Activated CD4-positive, alpha-beta memory T cell treated with anti-CD3 and anti-CD28 coated beads for 36 hours (primary cell): Measurements from ENCODE around the gene CD68. TPM values are rescaled to one million over a fixed set of nuclear protein-coding genes. Genes with fewer than 3 reads are reported as not detected.
"Not testable (repeated sequence)": the region's sequence is repeated elsewhere in the genome, so short reads cannot be mapped to it uniquely, and the experiment has no call there.

Experiments used
- CTCF ChIA-PET: fragments of 350-600 bp; sonication (Branson Sonifier 250); formaldehyde crosslinking; loops from one replicate; lab custom pipeline; 2021; ENCODE audit warnings: antibody characterized with exemption, inconsistent platforms; lab: Charles Lee
- POLR2A ChIA-PET: fragments of 350-600 bp; sonication (Branson Sonifier 250); formaldehyde crosslinking; loops from one replicate; lab custom pipeline; 2021; ENCODE audit warnings: antibody characterized with exemption; lab: Charles Lee
- DNase-seq: peaks from one replicate; pipeline ENCODE4 v3.0.0-alpha.2; 2020
- H3K27ac Mint-ChIP-seq: one replicate; pipeline ENCODE4 v1.8.0; 2021; ENCODE audit warnings: mixed read lengths
- H3K27me3 Mint-ChIP-seq: one replicate; pipeline ENCODE4 v1.8.0; 2021; ENCODE audit warnings: mixed read lengths
- H3K36me3 Mint-ChIP-seq: one replicate; pipeline ENCODE4 v1.8.0; 2021; ENCODE audit warnings: mixed read lengths
- H3K4me1 Mint-ChIP-seq: one replicate; pipeline ENCODE4 v1.8.0; 2021; ENCODE audit warnings: low read depth, mixed read lengths
- H3K4me3 Mint-ChIP-seq: one replicate; pipeline ENCODE4 v1.8.0; 2021; ENCODE audit warnings: mild to moderate bottlenecking, mixed read lengths
- H3K9me3 Mint-ChIP-seq: one replicate; pipeline ENCODE4 v1.8.0; 2021; ENCODE audit warnings: mixed read lengths
- intact Hi-C: fragments of 100-400 bp; cut with micrococcal nuclease; formaldehyde crosslinking; loops from one replicate; pipeline ENCODE4 v1.15.1; 2023
- total RNA-seq, 2 experiments: library from RNA; stranded (reverse); gene quantifications; one replicate each; pipeline ENCODE4 v1.2.3, GENCODE V29; 2021

CD68 gene
- total RNA-seq, 2 experiments from 2014 or later, result 31.5 to 34.1 TPM

GRCh38 chr17:7593296-7593695 lies 13.9 kb downstream of the CD68 start:
- Mint-ChIP-seq H3K9me3 (no peaks in the 10 kb centered on the region), H3K36me3 (peaks cover 45% of the 10 kb centered on the region)
- intact Hi-C loops, result no loop called here

DNA sequence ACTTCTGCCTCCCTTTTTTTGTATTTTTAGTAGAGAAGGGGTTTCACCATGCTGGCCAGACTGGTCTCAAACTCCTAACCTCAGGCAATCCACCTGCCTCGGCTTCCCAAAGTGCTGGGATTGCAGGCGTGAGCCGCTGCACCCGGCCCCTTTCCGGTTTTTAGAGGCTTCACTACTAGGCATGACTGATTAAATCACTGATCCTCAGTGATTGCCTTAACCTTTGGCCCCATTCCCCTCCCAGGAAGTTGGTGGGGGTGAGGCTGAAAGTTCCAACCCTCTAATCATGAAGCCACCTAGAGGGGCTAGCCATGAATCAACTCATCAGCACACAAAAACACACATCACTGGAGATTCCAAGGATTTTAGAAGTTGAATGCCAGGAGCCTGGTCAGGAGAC lies 18.1 kb downstream of the CD68 start:
- H3K4me1 Mint-ChIP-seq, DNase-seq, intact Hi-C loops: not testable (repeated sequence)

More at GRCh38 chr17:7593296-7593695, 13.9 kb downstream of the CD68 start:
- H3K27me3 Mint-ChIP-seq, result no peaks in the 10 kb centered on the region
- no peak overlapping the region for H3K4me3 Mint-ChIP-seq
- DNase-seq, result no peak
- H3K27ac Mint-ChIP-seq, result no peak overlapping the region
- H3K4me1 Mint-ChIP-seq, result no peaks in the 10 kb centered on the region
- POLR2A ChIA-PET, result interaction anchor here (1.2 kb wide), 1 partner anchor 10 kb away, joined by 4 read pairs; the partner anchor contains the start of gene MPDU1
- CTCF ChIA-PET, result interaction anchor here (0.9 kb wide), 1 partner anchor 78 kb away, joined by 3 read pairs; no protein-coding TSS in a partner anchor

GRCh38 chr17:7606280-7606679 lies 26.8 kb downstream of the CD68 start:
- Mint-ChIP-seq H3K4me1 (peaks cover 15% of the 10 kb centered on the region), H3K4me3 (no peak overlapping the region), H3K27ac (no peak overlapping the region), H3K27me3 (no peaks in the 10 kb centered on the region), H3K9me3 (no peaks in the 10 kb centered on the region), H3K36me3 (peaks cover 36% of the 10 kb centered on the region)
- POLR2A ChIA-PET, result no interaction called here
- intact Hi-C loops, result no loop called here
- CTCF ChIA-PET, result interaction anchor here (1.0 kb wide), 1 partner anchor 9 kb away, joined by 3 read pairs; no protein-coding TSS in a partner anchor
- DNase-seq, result no peak

More for the DNA sequence above, 18.1 kb downstream of the CD68 start:
- POLR2A ChIA-PET, H3K27me3 Mint-ChIP-seq, CTCF ChIA-PET, H3K9me3 Mint-ChIP-seq, H3K4me3 Mint-ChIP-seq, H3K27ac Mint-ChIP-seq: not testable (repeated sequence)
- peaks cover 51% of the 10 kb centered on the region for H3K36me3 Mint-ChIP-seq

- H3K27ac Mint-ChIP-seq, result no peak overlapping the region
- no peak for DNase-seq
- H3K36me3 Mint-ChIP-seq, result peaks cover 13% of the 10 kb centered on the region
- H3K4me3 Mint-ChIP-seq, result no peak overlapping the region
- H3K4me1 Mint-ChIP-seq, result peaks cover 37% of the 10 kb centered on the region
- intact Hi-C loops, result no loop called here
- no peaks in the 10 kb centered on the region for H3K9me3 Mint-ChIP-seq
- ChIA-PET POLR2A (no interaction called here), CTCF (interaction anchor here (5.5 kb wide), 1 partner anchor 77 kb away, joined by 38 read pairs; the partner anchor contains the start of genes TP53 and WRAP53)
- no peaks in the 10 kb centered on the region for H3K27me3 Mint-ChIP-seq
Measured at GRCh38 chr17:7610641-7611040, 31.2 kb downstream of the CD68 start.

- H3K27ac Mint-ChIP-seq, result no peak overlapping the region
- no peak overlapping the region for H3K4me3 Mint-ChIP-seq
- no peak for DNase-seq
- ChIA-PET POLR2A (interaction anchor here (3.8 kb wide), 1 partner anchor 75 kb away, joined by 31 read pairs; the partner anchor contains the start of gene TP53), CTCF (interaction anchor here (1.6 to 5.5 kb wide), 2 partner anchors 23 to 76 kb away, joined by 6 to 38 read pairs; partner anchors contain the start of genes TP53 and WRAP53)
- no peaks in the 10 kb centered on the region for H3K9me3 Mint-ChIP-seq
- intact Hi-C loops, result no loop called here
- H3K4me1 Mint-ChIP-seq, result peaks cover 35% of the 10 kb centered on the region
- H3K27me3 Mint-ChIP-seq, result no peaks in the 10 kb centered on the region
- peaks cover 5% of the 10 kb centered on the region for H3K36me3 Mint-ChIP-seq
Measured at GRCh38 chr17:7611635-7612293, 32.3 kb downstream of the CD68 start.

DNA sequence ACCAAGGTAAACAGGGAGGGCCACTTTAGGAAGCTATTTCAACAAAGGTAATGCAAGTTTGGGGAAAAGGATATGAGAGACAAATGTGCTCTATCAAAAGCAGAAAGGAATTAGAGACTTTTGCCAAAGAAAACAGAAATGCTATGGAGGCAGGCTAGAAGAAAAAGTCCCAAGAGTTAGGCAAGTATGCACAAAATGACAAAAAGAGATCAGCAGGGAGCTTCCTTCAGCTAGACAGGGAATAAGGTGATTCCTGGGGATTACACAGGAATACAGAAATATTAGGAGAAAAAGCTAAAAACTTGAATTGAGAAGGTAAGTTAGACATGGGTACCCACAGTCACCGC lies 32.8 kb downstream of the CD68 start:
- Mint-ChIP-seq H3K36me3 (peaks cover 5% of the 10 kb centered on the region), H3K4me3 (no peak overlapping the region), H3K9me3 (no peaks in the 10 kb centered on the region), H3K27me3 (no peaks in the 10 kb centered on the region), H3K27ac (no peak overlapping the region), H3K4me1 (peaks cover 35% of the 10 kb centered on the region)
- no peak for DNase-seq
- POLR2A ChIA-PET, result interaction anchor here (3.8 kb wide), 1 partner anchor 74 kb away, joined by 31 read pairs; the partner anchor contains the start of gene TP53
- CTCF ChIA-PET, result interaction anchor here (1.6 to 5.5 kb wide), 2 partner anchors 23 to 75 kb away, joined by 6 to 38 read pairs; partner anchors contain the start of genes TP53 and WRAP53
- intact Hi-C loops, result no loop called here

- Mint-ChIP-seq H3K27me3 (no peaks in the 10 kb centered on the region), H3K4me3 (peak overlapping the region; percentile 87), H3K36me3 (peaks cover 5% of the 10 kb centered on the region), H3K9me3 (no peaks in the 10 kb centered on the region), H3K27ac (peak overlapping the region; percentile 34), H3K4me1 (peaks cover 35% of the 10 kb centered on the region)
- ChIA-PET CTCF (interaction anchor here (1.6 to 5.5 kb wide), 5 partner anchors 14 to 74 kb away, joined by 4 to 38 read pairs (median 16); partner anchors contain the start of genes MPDU1, SAT2, SOX15 and TP53), POLR2A (interaction anchor here (2.0 to 3.8 kb wide), 2 partner anchors 30 to 73 kb away, joined by 13 to 31 read pairs; partner anchors contain the start of genes MPDU1 and TP53)
- DNase-seq, result no peak
- intact Hi-C loops, result loop anchor here (1.0 to 2.0 kb wide), 3 partner anchors 30 to 229 kb away; no protein-coding TSS in a partner anchor
Measured at GRCh38 chr17:7613769-7614424, 34.5 kb downstream of the CD68 start.

DNA sequence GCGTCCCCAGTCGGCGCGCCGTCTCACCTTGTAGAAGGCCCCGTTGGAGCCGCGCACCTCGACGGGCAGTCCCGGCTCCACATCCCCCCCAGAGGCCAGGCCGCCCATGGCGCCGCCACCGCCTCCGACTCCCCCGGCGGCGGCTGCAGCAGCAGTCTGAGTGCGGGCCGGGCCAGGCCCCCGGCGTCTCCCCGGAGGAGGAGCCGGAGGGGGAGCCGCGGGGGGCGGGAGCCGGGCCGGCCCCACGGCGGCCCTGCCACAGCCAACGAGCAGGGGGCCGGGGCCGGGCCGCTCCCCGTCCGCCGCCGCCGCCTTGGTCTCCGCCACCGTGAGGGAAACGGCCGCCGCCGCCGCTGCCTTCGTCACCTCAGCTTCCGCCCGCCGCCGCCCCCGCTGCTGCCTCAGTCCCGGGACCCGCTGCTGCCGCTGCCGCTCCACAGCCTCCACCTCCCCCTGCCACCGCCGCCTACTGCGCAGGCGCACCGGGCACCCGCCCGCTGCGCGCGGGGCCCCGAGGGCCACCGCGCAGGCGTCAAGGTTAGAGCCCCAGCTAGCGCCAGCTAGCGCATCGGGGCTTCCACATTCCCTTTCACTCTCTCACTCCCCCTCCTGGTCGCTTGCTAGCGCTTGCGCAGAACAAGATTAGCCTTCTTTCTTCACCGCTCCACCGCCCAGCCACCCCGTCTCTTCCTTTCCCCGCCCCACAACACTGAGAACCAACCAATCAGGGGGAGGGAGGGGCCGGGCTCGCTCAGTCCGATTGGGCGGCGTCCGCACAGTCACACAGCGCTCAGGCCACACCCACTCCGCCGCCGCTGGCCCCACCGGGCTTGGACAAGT lies 35.2 kb downstream of the CD68 start, which contains the start of gene FXR2:
Gene FXR2, minus strand, starts transcription at position 473 of the 840 bp plus-strand sequence. Its CDS starts 365 bp downstream, at position 108.
- Mint-ChIP-seq H3K4me3 (peak within 1 kb of the TSS; percentile 87), H3K4me1 (peaks cover 31% of the 10 kb centered on the region), H3K27ac (peak within 1 kb of the TSS; percentile 87), H3K36me3 (peaks cover 5% of the 10 kb centered on the region), H3K27me3 (no peaks in the 10 kb centered on the region), H3K9me3 (no peaks in the 10 kb centered on the region)
- POLR2A ChIA-PET, result interaction anchor here (0.6 to 3.8 kb wide), 7 partner anchors 12 to 74 kb away, joined by 3 to 31 read pairs (median 6); partner anchors contain the start of genes CD68, MPDU1, SAT2 and TP53
- CTCF ChIA-PET, result interaction anchor here (0.6 to 5.5 kb wide), 19 partner anchors 8 to 259 kb away, joined by 3 to 38 read pairs (median 4); partner anchors contain the start of genes MPDU1, SAT2, SENP3 and SOX15
- intact Hi-C loops, result loop anchor here (1.0 to 2.0 kb wide), 8 partner anchors 13 to 505 kb away; partner anchors contain the start of genes POLR2A and SAT2
- DNase-seq, result peak; percentile 100

DNA sequence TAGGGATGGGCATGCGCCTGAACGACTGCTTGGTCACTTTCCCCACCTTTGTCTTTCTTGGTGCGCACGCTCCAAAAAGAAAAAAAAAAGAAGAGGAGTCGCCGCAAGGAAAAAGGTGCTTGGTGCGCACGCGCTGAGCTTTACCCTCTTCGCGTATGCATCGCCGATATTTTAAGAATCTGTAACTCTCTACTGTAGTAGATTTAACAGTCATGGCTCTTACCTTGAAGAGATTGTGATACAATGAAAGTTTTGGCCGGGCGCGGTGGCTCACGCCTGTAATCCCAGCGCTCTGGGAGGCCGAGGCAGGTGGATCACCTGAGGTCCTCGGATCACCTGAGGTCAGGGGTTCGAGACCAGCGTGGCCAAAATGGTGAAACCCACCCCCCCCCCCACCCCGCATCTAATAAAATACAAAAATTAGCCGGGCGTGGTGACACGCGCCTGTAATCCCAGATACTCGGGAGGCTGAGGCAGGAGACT lies 35.9 kb downstream of the CD68 start:
- CTCF ChIA-PET, result interaction anchor here (0.6 to 5.5 kb wide), 15 partner anchors 9 to 260 kb away, joined by 3 to 38 read pairs (median 4); partner anchors contain the start of genes MPDU1, SAT2, SENP3 and SOX15
- peak overlapping the region; percentile 78 for H3K4me3 Mint-ChIP-seq
- DNase-seq, result no peak
- H3K27me3 Mint-ChIP-seq, result no peaks in the 10 kb centered on the region
- H3K27ac Mint-ChIP-seq, result peak overlapping the region; percentile 87
- intact Hi-C loops, result loop anchor here (1.0 to 2.0 kb wide), 6 partner anchors 12 to 504 kb away; partner anchors contain the start of genes POLR2A and SAT2
- peaks cover 5% of the 10 kb centered on the region for H3K36me3 Mint-ChIP-seq
- H3K9me3 Mint-ChIP-seq, result no peaks in the 10 kb centered on the region
- POLR2A ChIA-PET, result interaction anchor here (0.6 to 3.8 kb wide), 8 partner anchors 12 to 174 kb away, joined by 3 to 31 read pairs (median 5); partner anchors contain the start of genes CD68, MPDU1, SAT2 and TP53
- H3K4me1 Mint-ChIP-seq, result peaks cover 31% of the 10 kb centered on the region

DNA sequence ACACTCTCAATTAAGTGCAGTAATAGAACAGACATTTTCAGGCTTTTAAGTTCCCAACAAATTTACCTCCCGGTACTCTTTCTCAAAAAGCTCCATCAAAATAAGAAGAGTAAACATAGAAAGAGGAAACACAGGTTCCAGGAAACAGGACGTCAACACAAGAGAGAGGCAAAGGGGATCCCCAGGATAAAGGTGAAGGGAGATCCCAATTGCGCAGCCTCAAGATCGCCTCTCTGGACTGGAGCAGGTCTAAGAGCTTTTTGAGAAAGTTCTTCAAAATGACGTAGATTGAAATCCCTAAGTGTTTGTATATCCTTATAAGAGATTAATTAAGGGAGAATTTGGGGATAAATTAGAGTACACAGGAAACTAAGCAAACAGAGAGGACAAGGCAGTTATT lies 39.2 kb downstream of the CD68 start:
- no peak for DNase-seq
- H3K9me3 Mint-ChIP-seq, result no peaks in the 10 kb centered on the region
- no peaks in the 10 kb centered on the region for H3K36me3 Mint-ChIP-seq
- intact Hi-C loops, result no loop called here
- H3K27ac Mint-ChIP-seq, result no peak overlapping the region
- peaks cover 2% of the 10 kb centered on the region for H3K4me1 Mint-ChIP-seq
- POLR2A ChIA-PET, result no interaction called here
- CTCF ChIA-PET, result interaction anchor here (1.0 kb wide), 1 partner anchor 9 kb away, joined by 5 read pairs; the partner anchor contains the start of gene SAT2
- no peaks in the 10 kb centered on the region for H3K27me3 Mint-ChIP-seq
- no peak overlapping the region for H3K4me3 Mint-ChIP-seq
